ENCODE measurements around the gene GNPDA1.

GRCh38 chr5:142057697-142058056 is 44.9 kb upstream of the GNPDA1 start:
- no peak for TF ChIP-seq TEAD4 (IDR thresholded peaks at IDR 0.05; ENCODE audit: borderline replicate concordance, insufficient read depth)
- no peak for TF ChIP-seq RFX5 (IDR thresholded peaks at IDR 0.05; ENCODE audit: low read length)
- TF ChIP-seq FOXM1 (IDR thresholded peaks at IDR 0.05; ENCODE audit: low read depth): no peak
- no peak for TF ChIP-seq POLR2AphosphoS5 (IDR thresholded peaks at IDR 0.05; ENCODE audit: low read depth, low read length)
- TF ChIP-seq, protein P1, sequence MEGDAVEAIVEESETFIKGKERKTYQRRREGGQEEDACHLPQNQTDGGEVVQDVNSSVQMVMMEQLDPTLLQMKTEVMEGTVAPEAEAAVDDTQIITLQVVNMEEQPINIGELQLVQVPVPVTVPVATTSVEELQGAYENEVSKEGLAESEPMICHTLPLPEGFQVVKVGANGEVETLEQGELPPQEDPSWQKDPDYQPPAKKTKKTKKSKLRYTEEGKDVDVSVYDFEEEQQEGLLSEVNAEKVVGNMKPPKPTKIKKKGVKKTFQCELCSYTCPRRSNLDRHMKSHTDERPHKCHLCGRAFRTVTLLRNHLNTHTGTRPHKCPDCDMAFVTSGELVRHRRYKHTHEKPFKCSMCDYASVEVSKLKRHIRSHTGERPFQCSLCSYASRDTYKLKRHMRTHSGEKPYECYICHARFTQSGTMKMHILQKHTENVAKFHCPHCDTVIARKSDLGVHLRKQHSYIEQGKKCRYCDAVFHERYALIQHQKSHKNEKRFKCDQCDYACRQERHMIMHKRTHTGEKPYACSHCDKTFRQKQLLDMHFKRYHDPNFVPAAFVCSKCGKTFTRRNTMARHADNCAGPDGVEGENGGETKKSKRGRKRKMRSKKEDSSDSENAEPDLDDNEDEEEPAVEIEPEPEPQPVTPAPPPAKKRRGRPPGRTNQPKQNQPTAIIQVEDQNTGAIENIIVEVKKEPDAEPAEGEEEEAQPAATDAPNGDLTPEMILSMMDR (IDR thresholded peaks at IDR 0.05): no peak

Measured in SK-N-SH (cell line).